Left forelimb (tissue), 1 donor: ENCODE results near the gene SAMD4A.

ENCODE experiments used
- DNase-seq: peaks from one replicate; pipeline ENCODE4 v3.0.0-alpha.2; 2018; ENCODE audit warnings: low spot score

The SAMD4A gene

DNA sequence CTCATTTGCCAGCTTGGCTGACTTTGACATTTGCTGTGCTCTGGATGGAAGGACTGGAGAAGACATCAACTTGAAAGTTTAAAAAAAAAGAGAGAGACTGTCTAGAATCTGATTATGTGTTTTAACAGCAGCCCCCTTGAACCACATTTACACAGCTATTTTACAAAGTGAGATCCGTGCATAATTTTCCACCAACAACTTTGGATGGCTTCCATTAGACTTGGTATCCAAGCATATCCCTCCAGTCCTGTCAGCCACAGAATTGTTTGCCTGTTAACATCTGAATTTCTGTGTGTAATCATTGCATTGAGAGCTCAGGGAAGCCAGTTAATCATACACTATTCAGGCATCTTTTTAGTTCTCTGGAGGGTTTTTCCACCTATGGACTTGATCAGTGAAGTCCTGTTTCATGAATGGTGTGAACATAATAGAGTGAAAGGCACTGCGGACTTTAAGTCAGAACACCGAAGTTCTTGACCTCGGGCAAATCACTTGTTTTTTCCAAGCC, 93.7 kb downstream of the SAMD4A start:
- DNase-seq = no peak

GRCh38 chr14:54662491-54663133, 95.7 kb downstream of the SAMD4A start:
- DNase-seq = no peak

GRCh38 chr14:54664961-54665360, 98.0 kb downstream of the SAMD4A start:
- DNase-seq = no peak

DNA sequence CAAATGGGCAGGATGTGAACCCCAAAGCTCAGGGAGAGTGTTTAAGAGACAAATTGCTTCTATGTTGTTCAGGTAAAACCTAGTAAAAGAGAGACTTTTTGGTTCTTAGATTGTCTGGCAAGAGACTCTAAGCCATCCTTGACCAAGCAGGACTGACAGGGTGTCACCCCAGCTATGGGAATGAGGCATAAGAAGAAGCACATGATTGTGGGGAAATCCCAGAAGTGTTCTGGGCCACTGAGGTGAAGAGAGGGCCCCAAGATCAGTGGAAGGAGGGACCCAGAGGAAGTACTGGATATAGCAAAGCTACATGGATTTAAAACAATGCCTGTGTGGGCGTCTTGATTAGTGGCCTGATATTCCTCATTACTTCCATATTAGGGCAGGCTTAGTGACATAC, 99.0 kb downstream of the SAMD4A start:
- no peak for DNase-seq

DNA sequence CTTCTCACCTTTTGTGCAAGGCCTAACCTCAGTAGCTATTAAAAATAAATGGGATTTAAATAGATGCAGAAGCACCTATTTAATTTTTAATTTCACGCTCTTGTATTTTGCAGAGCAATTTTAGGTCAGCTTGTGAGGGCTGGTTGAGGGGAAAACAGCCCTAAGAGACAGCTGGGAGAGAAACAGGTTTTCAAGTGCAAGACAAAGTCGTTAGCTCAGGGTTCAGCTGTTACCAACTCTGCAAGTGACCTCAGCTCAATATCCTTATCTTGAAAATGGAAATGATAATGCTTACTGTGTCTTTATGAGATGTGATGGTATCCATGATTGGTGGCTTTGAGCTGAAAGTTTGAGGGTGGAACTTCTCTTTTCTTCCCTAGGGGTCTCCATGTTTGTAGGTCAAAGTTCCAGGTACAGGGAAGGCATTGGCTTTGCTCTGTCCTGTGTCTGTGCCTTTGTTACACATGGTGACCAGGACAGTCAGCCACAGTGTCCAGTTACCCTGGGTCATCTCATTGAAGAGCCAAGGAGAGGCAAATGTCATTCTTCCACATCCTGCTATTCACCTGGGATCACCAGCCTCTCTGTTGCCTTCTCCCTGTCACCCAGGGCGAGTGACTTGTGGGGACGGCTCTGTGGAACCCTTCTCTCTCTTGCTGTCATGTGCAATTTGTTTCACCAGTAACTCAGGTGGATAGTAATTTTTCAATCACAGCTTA, 100.3 kb downstream of the SAMD4A start:
- DNase-seq = no peak

GRCh38 chr14:54667764-54668163, 100.8 kb downstream of the SAMD4A start:
- no peak for DNase-seq

- no peak for DNase-seq
Measured at GRCh38 chr14:54669721-54670561, 103.0 kb downstream of the SAMD4A start.

DNA sequence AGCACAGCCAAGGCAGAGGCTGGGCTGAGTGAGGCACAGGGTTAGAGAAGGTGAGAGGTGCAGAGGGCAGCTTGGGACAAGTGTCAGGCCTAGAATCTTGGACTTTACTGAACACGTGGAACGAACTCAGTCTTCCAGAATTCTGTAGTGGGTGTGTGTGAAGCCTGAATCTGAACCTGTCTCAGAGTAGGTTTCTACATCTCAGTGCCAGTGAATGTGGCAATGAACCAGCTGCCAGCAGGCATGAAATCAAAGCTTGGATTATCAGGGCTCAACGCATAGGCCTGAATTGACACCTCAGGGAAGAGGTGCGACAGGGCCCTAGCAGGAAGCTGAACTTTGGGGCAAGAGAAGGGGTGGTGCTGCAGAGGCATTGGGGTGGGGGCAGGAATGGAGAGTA, 104.6 kb downstream of the SAMD4A start:
- no peak for DNase-seq

GRCh38 chr14:54672181-54672580, 105.3 kb downstream of the SAMD4A start:
- DNase-seq = no peak

GRCh38 chr14:54672688-54673087, 105.8 kb downstream of the SAMD4A start:
- DNase-seq = no peak

- no peak for DNase-seq
Measured at GRCh38 chr14:54673193-54674045, 106.5 kb downstream of the SAMD4A start.

- no peak for DNase-seq
Measured at GRCh38 chr14:54674046-54674741, 107.3 kb downstream of the SAMD4A start.

- DNase-seq = no peak
Measured at GRCh38 chr14:54675236-54676128, 108.6 kb downstream of the SAMD4A start.

GRCh38 chr14:54676812-54677708, 110.1 kb downstream of the SAMD4A start:
- DNase-seq = no peak

DNA sequence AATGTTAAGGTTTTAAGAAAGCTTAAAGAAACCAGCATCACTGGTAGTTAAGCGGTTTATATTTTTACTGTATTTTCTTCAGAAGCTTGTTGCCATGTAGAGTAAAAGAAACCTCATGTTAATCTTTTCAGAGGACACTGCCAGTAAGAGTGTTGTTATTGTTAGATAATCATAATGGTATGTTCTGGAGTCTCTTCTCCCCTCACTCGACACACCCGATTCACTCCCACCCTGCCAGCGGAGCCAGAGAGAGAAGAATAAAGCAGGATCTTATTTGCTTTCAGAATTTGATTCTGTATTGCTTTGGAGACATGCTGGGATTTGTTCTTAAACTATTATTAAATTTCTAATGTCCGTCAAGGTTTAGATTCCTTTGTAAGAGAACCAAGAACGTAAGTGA, 113.7 kb downstream of the SAMD4A start:
- no peak for DNase-seq

GRCh38 chr14:54681811-54682261, 114.9 kb downstream of the SAMD4A start:
- no peak for DNase-seq

GRCh38 chr14:54682578-54682977, 115.7 kb downstream of the SAMD4A start:
- no peak for DNase-seq

DNA sequence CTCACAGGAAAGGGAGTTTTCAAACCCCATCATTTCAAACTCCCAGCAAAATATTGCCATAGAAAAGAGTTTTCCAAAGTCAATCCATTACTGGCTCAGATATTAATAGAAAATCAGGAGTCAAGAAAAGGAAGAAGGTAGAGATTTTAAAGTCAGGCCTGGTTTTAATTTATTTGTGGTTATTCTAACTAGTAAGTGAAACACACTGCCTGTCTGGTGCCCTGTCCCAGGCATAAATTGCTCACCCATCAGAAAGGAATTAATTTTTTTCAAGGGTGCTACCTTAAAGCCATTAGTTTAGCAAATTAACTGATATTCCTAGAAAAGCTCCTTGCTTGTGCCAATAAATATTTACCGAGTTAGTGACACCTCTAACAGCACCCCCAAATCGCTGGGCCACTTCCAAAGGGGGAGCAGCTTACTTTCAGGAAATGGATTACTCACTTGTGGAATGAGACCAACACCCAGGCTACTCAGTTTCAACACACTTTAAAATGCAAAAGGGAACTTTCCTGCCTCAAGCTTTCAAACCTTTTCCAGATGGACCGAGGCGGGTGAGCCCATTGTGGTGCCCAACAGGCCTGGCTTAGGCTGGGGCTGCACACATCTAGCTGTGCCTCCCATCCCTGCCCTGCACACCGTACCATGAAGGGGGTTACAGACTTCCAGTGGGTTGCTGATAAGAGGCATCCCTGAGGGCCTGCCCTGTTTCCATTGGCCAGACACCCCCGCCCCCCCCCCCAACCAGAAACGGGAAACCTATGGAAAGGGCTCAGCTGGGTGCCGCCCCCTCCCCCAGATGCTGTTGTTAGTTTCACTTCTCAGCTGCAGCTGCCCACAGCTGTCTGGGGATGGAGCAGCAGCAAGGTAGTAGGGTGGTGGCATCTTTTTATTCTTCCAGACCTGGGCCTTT, 117.2 kb downstream of the SAMD4A start:
- no peak for DNase-seq
